PC-9 (cell line): ENCODE results near the gene CAPN5. TPM values are rescaled to one million over a fixed set of nuclear protein-coding genes. Genes with fewer than 3 reads are reported as not detected.

Experiments
- BruUV-seq: library from RNA; stranded (reverse); fragments of 400-500 nt; replicated peaks from 2 replicates; lab custom pipeline; 2021; lab: Mats Ljungman, UMichigan
- CTCF ChIA-PET: fragments of 300-600 bp; sonication (Branson Sonifier 250); formaldehyde crosslinking; loops from one replicate; lab custom pipeline; 2022; ENCODE audit warnings: antibody characterized with exemption; lab: Charles Lee
- POLR2A ChIA-PET: fragments of 300-600 bp; sonication (Branson Sonifier 250); formaldehyde crosslinking; loops from one replicate; lab custom pipeline; 2022; ENCODE audit warnings: antibody characterized with exemption; ENCODE audit not compliant: unreplicated experiment; lab: Charles Lee
- DNase-seq, 2 experiments: peaks; one replicate each; pipeline versions ENCODE4 v3.0.0 to v3.0.0-alpha.2; 2015 to 2022; ENCODE audit warnings: mixed read lengths in 1 of 2
- H2AFZ ChIP-seq: fragments of 200-600 bp; sonication (generic); 2 replicates; pipeline ENCODE4 v1.8.1; 2017; ENCODE audit warnings: antibody characterized with exemption
- H3F3A ChIP-seq: fragments of 200-600 bp; sonication (generic); 2 replicates; pipeline ENCODE4 v1.8.1; 2017; ENCODE audit warnings: antibody characterized with exemption, mild to moderate bottlenecking, low read depth; ENCODE audit not compliant: insufficient read depth
- H3K27ac ChIP-seq: fragments of 200-600 bp; sonication (generic); 2 replicates; pipeline ENCODE4 v1.6.1; 2016; ENCODE audit warnings: mixed run types
- H3K27me3 ChIP-seq: fragments of 200-600 bp; sonication (generic); 2 replicates; pipeline ENCODE4 v1.6.1; 2016; ENCODE audit warnings: low read depth, mixed run types; ENCODE audit not compliant: insufficient read depth
- H3K36me3 ChIP-seq: fragments of 200-600 bp; sonication (generic); 2 replicates; pipeline ENCODE4 v1.6.1; 2016; ENCODE audit warnings: low read depth, mixed run types
- H3K4me1 ChIP-seq: fragments of 200-600 bp; sonication (generic); replicated peaks from 2 replicates; pipeline ENCODE4 v1.6.1; 2016; ENCODE audit warnings: mixed run types; ENCODE audit not compliant: insufficient read depth
- H3K4me2 ChIP-seq: fragments of 200-600 bp; sonication (generic); 2 replicates; pipeline ENCODE4 v1.6.1; 2017; ENCODE audit warnings: mixed run types
- H3K4me3 ChIP-seq: fragments of 200-600 bp; sonication (generic); 2 replicates; pipeline ENCODE4 v1.6.1; 2016; ENCODE audit warnings: mixed run types
- H3K79me2 ChIP-seq: fragments of 200-600 bp; sonication (generic); 2 replicates; pipeline ENCODE4 v1.6.1; 2017; ENCODE audit warnings: low read depth, mixed run types
- H3K9me2 ChIP-seq: fragments of 200-600 bp; sonication (generic); 2 replicates; pipeline ENCODE4 v1.8.1; 2017; ENCODE audit warnings: mild to moderate bottlenecking; ENCODE audit not compliant: insufficient read depth
- H3K9me3 ChIP-seq: fragments of 200-600 bp; sonication (generic); 2 replicates; pipeline ENCODE4 v1.8.1; 2016; ENCODE audit warnings: low read depth; ENCODE audit not compliant: insufficient read depth
- H4K20me1 ChIP-seq: fragments of 200-600 bp; sonication (generic); 2 replicates; pipeline ENCODE4 v1.8.1; 2017; ENCODE audit not compliant: insufficient read depth
- EZH2 ChIP-seq: fragments of 200-600 bp; sonication (generic); IDR thresholded peaks from 2 replicates; pipeline ENCODE4 v1.8.0; 2017; ENCODE audit warnings: antibody characterized with exemption, low read depth
- intact Hi-C: fragments of 100-400 bp; cut with micrococcal nuclease; formaldehyde crosslinking; loops from one replicate; pipeline ENCODE4 v1.10.0; 2022; ENCODE audit not compliant: unreplicated experiment
- total RNA-seq: library from RNA; stranded (reverse); gene quantifications from 2 replicates; pipeline ENCODE4 v1.2.3, GENCODE V29; 2021
- TF ChIP-seq, protein P1 (sequence below): fragments of 200-600 bp; sonication (generic); conservative IDR thresholded peaks from 2 replicates; pipeline ENCODE4 v1.6.1; 2017; ENCODE audit warnings: mixed run types, antibody characterized with exemption, mild to moderate bottlenecking, moderate library complexity

CAPN5 gene
- total RNA-seq, 1 experiment from 2014 or later = 9.9 TPM

DNA sequence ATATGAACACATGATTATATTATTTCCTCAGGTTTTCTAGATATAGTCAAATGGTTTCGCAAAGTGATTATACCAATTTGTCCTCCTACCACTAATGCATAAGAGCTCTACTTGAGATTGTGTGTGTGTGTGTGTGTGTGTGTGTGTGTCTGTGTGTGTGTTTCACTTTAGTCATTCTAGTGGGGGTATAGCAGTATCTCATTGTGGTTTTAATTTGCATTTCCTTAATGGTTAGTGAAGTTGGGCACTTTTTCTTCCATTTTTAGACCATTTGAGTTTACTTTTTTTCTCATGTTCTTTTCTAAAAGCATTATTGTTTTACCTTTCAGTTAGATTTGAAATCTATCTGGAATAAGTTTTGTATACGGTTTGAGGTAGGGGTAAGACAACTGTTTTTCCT is 12.9 kb downstream of the CAPN5 start:
- H3K27me3 ChIP-seq = no peaks in the 10 kb centered on the region
- no peak for DNase-seq
- H3K4me3 ChIP-seq = no peak overlapping the region
- no peak overlapping the region for H2AFZ ChIP-seq
- intact Hi-C loops = no loop called here
- H3F3A ChIP-seq = no peaks in the 10 kb centered on the region
- H3K36me3 ChIP-seq = no peaks in the 10 kb centered on the region
- peaks cover 15% of the 10 kb centered on the region for H3K4me1 ChIP-seq
- no peak overlapping the region for H3K4me2 ChIP-seq
- BruUV-seq = no TSS peak
- no peaks in the 10 kb centered on the region for H4K20me1 ChIP-seq
- ChIA-PET POLR2A (no interaction called here), CTCF (interaction anchor here (0.6 kb wide), 1 partner anchor 70 kb away, joined by 4 read pairs; no protein-coding TSS in a partner anchor)
- no peaks in the 10 kb centered on the region for H3K79me2 ChIP-seq
- no peak for TF ChIP-seq EZH2
- TF ChIP-seq, protein P1, sequence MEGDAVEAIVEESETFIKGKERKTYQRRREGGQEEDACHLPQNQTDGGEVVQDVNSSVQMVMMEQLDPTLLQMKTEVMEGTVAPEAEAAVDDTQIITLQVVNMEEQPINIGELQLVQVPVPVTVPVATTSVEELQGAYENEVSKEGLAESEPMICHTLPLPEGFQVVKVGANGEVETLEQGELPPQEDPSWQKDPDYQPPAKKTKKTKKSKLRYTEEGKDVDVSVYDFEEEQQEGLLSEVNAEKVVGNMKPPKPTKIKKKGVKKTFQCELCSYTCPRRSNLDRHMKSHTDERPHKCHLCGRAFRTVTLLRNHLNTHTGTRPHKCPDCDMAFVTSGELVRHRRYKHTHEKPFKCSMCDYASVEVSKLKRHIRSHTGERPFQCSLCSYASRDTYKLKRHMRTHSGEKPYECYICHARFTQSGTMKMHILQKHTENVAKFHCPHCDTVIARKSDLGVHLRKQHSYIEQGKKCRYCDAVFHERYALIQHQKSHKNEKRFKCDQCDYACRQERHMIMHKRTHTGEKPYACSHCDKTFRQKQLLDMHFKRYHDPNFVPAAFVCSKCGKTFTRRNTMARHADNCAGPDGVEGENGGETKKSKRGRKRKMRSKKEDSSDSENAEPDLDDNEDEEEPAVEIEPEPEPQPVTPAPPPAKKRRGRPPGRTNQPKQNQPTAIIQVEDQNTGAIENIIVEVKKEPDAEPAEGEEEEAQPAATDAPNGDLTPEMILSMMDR = no peak
- H3K9me2 ChIP-seq = no peaks in the 10 kb centered on the region
- H3K27ac ChIP-seq = no peak overlapping the region
- peaks cover 4% of the 10 kb centered on the region; the same call in 1 of the 2 replicates for H3K9me3 ChIP-seq

DNA sequence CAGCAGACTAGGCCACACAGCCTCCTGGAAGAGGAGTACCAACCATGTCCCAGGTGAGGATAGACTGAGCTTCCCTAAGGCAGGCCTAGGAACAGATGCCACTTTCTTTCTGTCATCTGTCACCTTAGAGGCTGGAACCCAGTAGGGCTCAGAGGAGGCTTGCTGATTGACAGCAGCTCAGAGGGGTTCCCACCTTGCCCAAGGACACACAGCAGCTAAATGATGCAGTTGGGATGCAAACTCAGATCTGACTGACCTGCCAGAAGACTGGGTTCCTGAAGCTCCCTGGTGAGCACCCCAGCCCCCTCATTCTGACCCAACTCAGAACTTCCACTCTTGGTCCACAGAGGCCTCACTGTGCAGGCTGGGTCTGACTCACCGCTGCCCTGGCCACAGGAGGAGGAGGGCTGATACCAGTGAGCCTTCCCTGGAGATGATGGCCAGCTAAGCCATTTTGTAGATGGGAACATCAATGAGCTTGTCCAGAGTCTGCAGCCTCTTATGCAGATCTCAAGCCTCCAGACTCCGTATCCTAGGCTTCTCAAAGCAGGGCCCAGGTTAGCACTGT is 14.0 kb downstream of the CAPN5 start:
- no peaks in the 10 kb centered on the region for H3K79me2 ChIP-seq
- no peak overlapping the region for H2AFZ ChIP-seq
- ChIA-PET POLR2A (no interaction called here), CTCF (no interaction called here)
- H3K36me3 ChIP-seq = no peaks in the 10 kb centered on the region
- H3K27ac ChIP-seq = no peak overlapping the region
- H3K27me3 ChIP-seq = no peaks in the 10 kb centered on the region
- intact Hi-C loops = no loop called here
- no peak overlapping the region for H3K4me2 ChIP-seq
- no TSS peak for BruUV-seq
- no peaks in the 10 kb centered on the region for H3K9me2 ChIP-seq
- no peak overlapping the region for H3K4me3 ChIP-seq
- H3K9me3 ChIP-seq = peaks cover 4% of the 10 kb centered on the region; the same call in 1 of the 2 replicates
- TF ChIP-seq, protein P1 = no peak
- H4K20me1 ChIP-seq = no peaks in the 10 kb centered on the region
- no peak for DNase-seq
- H3F3A ChIP-seq = no peaks in the 10 kb centered on the region
- peaks cover 4% of the 10 kb centered on the region for H3K4me1 ChIP-seq

DNA sequence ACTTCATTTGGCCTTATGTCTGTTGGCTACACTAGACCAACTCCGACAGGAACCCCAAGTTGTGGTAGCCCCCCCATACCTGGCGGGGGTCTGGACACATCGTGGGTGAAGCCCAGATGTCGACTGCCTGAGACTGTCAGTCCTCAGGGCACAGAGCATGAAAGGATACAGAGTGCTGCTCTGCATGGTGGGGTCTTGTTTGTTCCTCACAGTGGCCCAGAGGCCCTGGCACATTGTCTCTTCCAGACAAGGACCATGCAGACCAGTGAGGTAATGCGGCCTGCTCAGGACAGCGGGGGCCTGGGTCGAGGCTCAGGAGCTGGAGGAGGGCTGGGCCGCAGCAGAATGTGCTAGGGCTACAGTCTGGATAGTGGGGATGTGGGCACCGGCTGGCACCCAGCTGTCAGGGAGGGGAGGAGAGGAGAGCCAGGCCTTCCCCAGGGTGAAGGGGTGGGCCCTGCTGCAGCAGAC is 14.6 kb downstream of the CAPN5 start:
- no TSS peak for BruUV-seq
- no peaks in the 10 kb centered on the region for H4K20me1 ChIP-seq
- H3K4me3 ChIP-seq = no peak overlapping the region
- ChIA-PET POLR2A (no interaction called here), CTCF (no interaction called here)
- H3K36me3 ChIP-seq = no peaks in the 10 kb centered on the region
- H3K9me2 ChIP-seq = no peaks in the 10 kb centered on the region
- H3K79me2 ChIP-seq = no peaks in the 10 kb centered on the region
- intact Hi-C loops = no loop called here
- TF ChIP-seq, protein P1 = no peak
- TF ChIP-seq EZH2 = no peak
- no peak overlapping the region for H3K4me2 ChIP-seq
- H2AFZ ChIP-seq = no peak overlapping the region
- no peaks in the 10 kb centered on the region for H3K27me3 ChIP-seq
- no peak for DNase-seq
- H3F3A ChIP-seq = no peaks in the 10 kb centered on the region
- no peak overlapping the region for H3K27ac ChIP-seq
- H3K9me3 ChIP-seq = peaks cover 4% of the 10 kb centered on the region; the same call in 1 of the 2 replicates
- H3K4me1 ChIP-seq = no peaks in the 10 kb centered on the region
